Measurements from ENCODE around the gene HIVEP3. TPM values are rescaled to one million over a fixed set of nuclear protein-coding genes. Genes with fewer than 3 reads are reported as not detected.

HIVEP3 gene
- total RNA-seq, 1 donor from 2014 or later, result 2.9 TPM

GRCh38 chr1:41722184-41722583 is 196.5 kb downstream of the HIVEP3 start:
- Histone ChIP-seq H3K36me3 (no peaks in the 10 kb centered on the region), H3K4me3 (no peak overlapping the region), H3K27ac (no peak overlapping the region), H3K4me1 (no peaks in the 10 kb centered on the region), H3K27me3 (no peaks in the 10 kb centered on the region), H3K9me3 (no peaks in the 10 kb centered on the region)
- TF ChIP-seq CTCF (IDR thresholded peaks at IDR 0.05) (no peak), POLR2A (IDR thresholded peaks at IDR 0.05) (no peak), POLR2AphosphoS5 (IDR thresholded peaks at IDR 0.05; ENCODE audit: insufficient read depth in 1 of 2, low read depth in 1 of 2) (no peak)
- DNase-seq (ENCODE audit: extremely low spot score in 2 of 2), result no peak
- intact Hi-C loops (cut with DNase I), result no loop called here

GRCh38 chr1:41720861-41721410 is 197.8 kb downstream of the HIVEP3 start:
- Histone ChIP-seq H3K27me3 (no peaks in the 10 kb centered on the region), H3K27ac (no peak overlapping the region), H3K4me3 (no peak overlapping the region), H3K4me1 (no peaks in the 10 kb centered on the region), H3K36me3 (no peaks in the 10 kb centered on the region), H3K9me3 (no peaks in the 10 kb centered on the region)
- no peak for TF ChIP-seq POLR2A (IDR thresholded peaks at IDR 0.05)
- TF ChIP-seq CTCF (IDR thresholded peaks at IDR 0.05), result no peak
- TF ChIP-seq POLR2AphosphoS5 (IDR thresholded peaks at IDR 0.05; ENCODE audit: insufficient read depth in 1 of 2, low read depth in 1 of 2), result no peak
- DNase-seq (ENCODE audit: extremely low spot score in 2 of 2), result no peak
- intact Hi-C loops (cut with DNase I), result no loop called here

GRCh38 chr1:41719590-41719989 is 199.1 kb downstream of the HIVEP3 start:
- Histone ChIP-seq H3K9me3 (no peaks in the 10 kb centered on the region), H3K4me1 (no peaks in the 10 kb centered on the region), H3K27ac (no peak overlapping the region), H3K36me3 (no peaks in the 10 kb centered on the region), H3K27me3 (no peaks in the 10 kb centered on the region), H3K4me3 (no peak overlapping the region)
- DNase-seq (ENCODE audit: extremely low spot score in 2 of 2), result no peak
- TF ChIP-seq POLR2AphosphoS5 (IDR thresholded peaks at IDR 0.05; ENCODE audit: insufficient read depth in 1 of 2, low read depth in 1 of 2), result no peak
- no peak for TF ChIP-seq POLR2A (IDR thresholded peaks at IDR 0.05)
- no peak for TF ChIP-seq CTCF (IDR thresholded peaks at IDR 0.05)
- intact Hi-C loops (cut with DNase I), result no loop called here

- intact Hi-C loops (cut with DNase I), result no loop called here
- Histone ChIP-seq H3K27ac (no peak overlapping the region), H3K36me3 (no peaks in the 10 kb centered on the region), H3K9me3 (no peaks in the 10 kb centered on the region), H3K4me3 (no peak overlapping the region), H3K4me1 (no peaks in the 10 kb centered on the region), H3K27me3 (no peaks in the 10 kb centered on the region)
- DNase-seq (ENCODE audit: extremely low spot score in 2 of 2), result no peak
- TF ChIP-seq POLR2A (IDR thresholded peaks at IDR 0.05) (no peak), CTCF (IDR thresholded peaks at IDR 0.05) (no peak), POLR2AphosphoS5 (IDR thresholded peaks at IDR 0.05; ENCODE audit: insufficient read depth in 1 of 2, low read depth in 1 of 2) (no peak)
These were observed 199.6 kb downstream of the HIVEP3 start for GRCh38 chr1:41719128-41719527.

- TF ChIP-seq POLR2AphosphoS5 (IDR thresholded peaks at IDR 0.05; ENCODE audit: insufficient read depth in 1 of 2, low read depth in 1 of 2) (no peak), POLR2A (IDR thresholded peaks at IDR 0.05) (no peak), CTCF (IDR thresholded peaks at IDR 0.05) (no peak)
- Histone ChIP-seq H3K4me1 (no peaks in the 10 kb centered on the region), H3K4me3 (no peak overlapping the region), H3K27ac (no peak overlapping the region), H3K9me3 (no peaks in the 10 kb centered on the region), H3K27me3 (no peaks in the 10 kb centered on the region), H3K36me3 (no peaks in the 10 kb centered on the region)
- no peak for DNase-seq (ENCODE audit: extremely low spot score in 2 of 2)
- intact Hi-C loops (cut with DNase I), result no loop called here
These were observed 200.2 kb downstream of the HIVEP3 start for GRCh38 chr1:41718497-41718896.
